ENCODE data around the gene SRSF12. TPM values are rescaled to one million over a fixed set of nuclear protein-coding genes. Genes with fewer than 3 reads are reported as not detected.

SRSF12 gene
- 0.21 and 1.2 TPM in 2 replicates for total RNA-seq

DNA sequence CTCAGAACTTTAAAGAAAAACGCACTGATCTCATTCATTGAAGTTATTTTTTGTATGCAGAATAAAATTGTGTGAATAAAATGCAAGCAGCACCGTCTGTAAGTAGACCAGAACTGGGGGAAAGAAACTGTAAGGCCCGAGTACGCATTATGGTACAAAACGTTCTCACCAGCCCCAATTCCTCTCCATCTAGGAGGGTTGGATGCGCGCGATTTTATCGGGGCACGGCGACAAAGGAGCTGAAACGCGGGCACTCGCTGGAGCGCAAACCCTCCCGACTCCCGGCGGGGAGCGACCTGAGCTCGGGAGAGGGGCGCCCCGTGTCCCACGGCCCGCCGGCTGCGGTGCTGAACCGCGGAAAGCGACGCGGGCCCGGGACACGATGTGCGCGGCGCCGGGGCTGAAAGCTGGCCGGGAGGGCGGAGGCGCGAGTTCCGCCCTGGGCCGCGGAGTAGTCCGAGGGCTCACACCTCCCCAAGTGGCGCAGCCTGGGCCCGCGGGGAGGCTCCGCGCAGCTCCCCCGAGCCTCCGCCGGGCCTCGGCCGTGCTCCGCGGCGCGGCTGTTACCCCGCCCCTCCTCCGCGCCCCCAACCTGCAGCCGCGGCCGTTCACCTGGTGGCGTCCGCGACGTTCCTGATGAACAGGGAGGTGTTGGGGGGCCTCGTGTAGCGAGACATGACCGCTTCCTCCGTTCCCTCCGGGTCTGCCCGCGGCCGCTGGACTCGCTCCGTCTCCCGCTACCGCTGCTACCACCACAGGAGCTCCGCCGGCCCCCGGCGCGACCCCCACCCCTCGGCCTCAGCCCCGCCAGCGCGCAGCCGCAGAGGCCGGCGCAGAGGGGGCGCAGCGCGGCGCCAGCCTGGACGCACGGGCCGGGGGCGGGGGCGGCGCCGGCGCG lies at the start of gene SRSF12:
SRSF12 (minus strand) TSS at position 861 of the 898 bp plus-strand sequence; CDS start at position 677, 184 bp downstream.

GRCh38 chr6:89145956-89146717 lies 28.3 kb upstream of the SRSF12 start, which contains the start of gene PM20D2:
Gene PM20D2, plus strand, starts transcription at chr6:89146055. Its CDS starts 90 bp downstream, at chr6:89146145.

GRCh38 chr6:89080281-89081128 lies 37.4 kb downstream of the SRSF12 start, which contains the start of gene PNRC1:
Gene PNRC1, plus strand, starts transcription at chr6:89080751. Its CDS starts 144 bp downstream, at chr6:89080895.

Other genes starting within 250 kb of the SRSF12 start
- 20.7 and 25.1 TPM in 2 replicates for gene RNGTT, start 154.5 kb downstream of the SRSF12 start, total RNA-seq
- 42.6 and 49.2 TPM in 2 replicates for gene PNRC1, start 37.3 kb downstream of the SRSF12 start, total RNA-seq
- gene PM20D2, start 28.0 kb upstream of the SRSF12 start, total RNA-seq = 11.3 and 18.5 TPM in 2 replicates
- gene GABRR1, start 99.3 kb upstream of the SRSF12 start, total RNA-seq = not detected in 2 replicates
- gene GABRR2, start 197.2 kb upstream of the SRSF12 start, total RNA-seq = not detected in 2 replicates
- gene UBE2J1, start 234.7 kb upstream of the SRSF12 start, total RNA-seq = 18.5 and 23.4 TPM in 2 replicates